GDM1 (cell line): ENCODE data around the gene FGR.
A peak's percentile ranks its signal among the peaks of the same experiment; 100 is the strongest.

Source experiments
- DNase-seq: peaks from one replicate; lab custom pipeline; 2025; lab: John Stamatoyannopoulos, UW

The FGR gene

GRCh38 chr1:27615346-27616192 lies 19.4 kb downstream of the FGR start:
- no peak for DNase-seq

- DNase-seq: no peak
Observed at GRCh38 chr1:27614625-27615344, 20.2 kb downstream of the FGR start.

GRCh38 chr1:27614043-27614624 lies 20.9 kb downstream of the FGR start:
- no peak for DNase-seq

GRCh38 chr1:27612718-27613117 lies 22.3 kb downstream of the FGR start:
- no peak for DNase-seq

- no peak for DNase-seq
Observed at GRCh38 chr1:27611450-27611849, 23.5 kb downstream of the FGR start.

- no peak for DNase-seq
Observed at GRCh38 chr1:27609618-27610240, 25.3 kb downstream of the FGR start.

GRCh38 chr1:27609210-27609555 lies 25.8 kb downstream of the FGR start:
- no peak for DNase-seq

- peak; percentile 35 for DNase-seq
Observed at GRCh38 chr1:27607239-27607804, 27.7 kb downstream of the FGR start.

GRCh38 chr1:27606708-27607238 lies 28.2 kb downstream of the FGR start:
- DNase-seq: no peak

- peak; percentile 60 for DNase-seq
Observed at GRCh38 chr1:27605796-27606707, 28.9 kb downstream of the FGR start.

- no peak for DNase-seq
Observed at GRCh38 chr1:27605300-27605766, 29.7 kb downstream of the FGR start.

GRCh38 chr1:27604579-27605299 lies 30.2 kb downstream of the FGR start:
- no peak for DNase-seq

- DNase-seq: peak; percentile 88
Observed at GRCh38 chr1:27603681-27604578, 31.1 kb downstream of the FGR start, which contains the start of gene AHDC1. TSS of gene AHDC1 (minus strand) at chr1:27604144. CDS start at chr1:27552115, 52,029 bp downstream.

- no peak for DNase-seq
Observed at GRCh38 chr1:27603309-27603680, 31.7 kb downstream of the FGR start.

- no peak for DNase-seq
Observed at GRCh38 chr1:27602462-27603308, 32.3 kb downstream of the FGR start.

GRCh38 chr1:27601771-27602461 lies 33.1 kb downstream of the FGR start:
- peak; percentile 39 for DNase-seq

- no peak for DNase-seq
Observed at GRCh38 chr1:27601321-27601770, 33.6 kb downstream of the FGR start.
